NCI-H446 treated with DMSO at 0.1 percent for 48 hours (cell line): ENCODE results near the gene SRM.
"Not testable (repeated sequence)": the region's sequence is repeated elsewhere in the genome, so short reads cannot be mapped to it uniquely, and the experiment has no call there.

Experiments used
- DNase-seq: peaks from one replicate; lab custom pipeline; 2025; lab: John Stamatoyannopoulos, UW

SRM gene

DNA sequence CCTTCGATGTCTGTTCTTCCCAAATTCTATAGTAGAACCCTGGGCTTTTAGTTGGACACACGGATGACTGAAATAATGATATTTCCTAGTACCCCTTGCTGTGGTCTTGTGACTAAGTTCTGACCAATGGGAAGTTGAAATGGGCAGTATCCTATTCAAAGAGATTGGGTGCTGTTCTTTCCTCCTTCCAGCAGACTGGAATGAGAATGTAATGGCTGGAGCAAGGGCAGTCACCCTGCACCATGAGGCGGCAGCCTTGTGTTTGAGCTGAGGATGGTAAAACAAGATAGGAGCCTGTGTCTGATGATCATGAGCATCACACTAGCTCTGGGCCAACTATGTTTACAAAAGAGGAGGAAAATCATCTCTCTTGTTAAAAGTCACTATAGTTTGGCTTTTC, 5.1 kb upstream of the SRM start:
- no peak for DNase-seq

DNA sequence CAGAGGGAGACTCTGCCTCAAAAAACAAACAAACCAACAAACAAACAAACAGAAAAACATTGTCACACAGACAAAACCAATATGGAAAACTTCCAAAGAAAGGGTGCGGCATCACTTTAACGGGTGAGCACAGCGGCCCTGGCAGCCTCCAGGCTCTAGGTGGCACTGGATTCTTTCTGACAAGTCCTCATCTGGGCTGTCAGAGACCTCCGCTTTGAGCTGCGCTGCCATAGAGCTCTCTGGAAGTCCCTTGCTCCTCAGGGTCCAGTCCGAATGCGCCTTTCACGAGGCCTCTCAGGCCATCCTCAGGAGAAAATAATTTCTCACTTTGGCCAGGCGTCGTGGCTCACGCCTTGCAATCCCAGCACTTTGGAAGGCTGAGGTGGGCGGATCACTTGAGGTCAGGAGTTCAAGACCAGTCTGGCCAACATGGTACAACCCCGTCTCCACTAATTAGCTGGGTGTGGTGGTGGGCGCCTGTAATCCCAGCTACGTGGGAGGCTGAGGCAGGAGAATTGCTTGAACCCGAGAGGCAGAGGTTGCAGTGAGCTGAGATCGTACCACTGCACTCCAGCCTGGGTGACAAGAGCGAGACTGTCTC, 4.2 kb upstream of the SRM start:
- DNase-seq = not testable (repeated sequence)

DNA sequence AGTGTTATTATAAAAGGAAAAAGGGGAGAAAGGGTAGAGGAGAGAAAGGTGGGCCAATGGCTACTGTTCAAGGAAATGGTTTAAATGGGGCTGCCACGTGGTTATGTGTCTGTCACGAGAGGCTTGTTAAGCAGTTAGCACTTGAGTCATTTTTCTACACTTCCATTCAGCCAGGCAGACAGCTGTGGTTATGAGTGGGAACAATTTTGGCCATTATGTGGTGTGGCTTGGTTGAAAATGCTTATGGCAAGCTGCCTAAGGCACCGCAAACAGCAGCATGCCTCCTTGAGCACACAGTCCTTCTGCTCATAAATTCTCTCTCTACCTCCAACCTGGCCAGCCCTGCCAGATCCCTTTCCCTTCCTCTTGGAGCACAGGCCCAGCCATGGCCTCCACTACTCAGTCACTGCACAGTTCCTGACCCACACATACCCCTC, 3.2 kb upstream of the SRM start:
- DNase-seq = peak; percentile 11

DNA sequence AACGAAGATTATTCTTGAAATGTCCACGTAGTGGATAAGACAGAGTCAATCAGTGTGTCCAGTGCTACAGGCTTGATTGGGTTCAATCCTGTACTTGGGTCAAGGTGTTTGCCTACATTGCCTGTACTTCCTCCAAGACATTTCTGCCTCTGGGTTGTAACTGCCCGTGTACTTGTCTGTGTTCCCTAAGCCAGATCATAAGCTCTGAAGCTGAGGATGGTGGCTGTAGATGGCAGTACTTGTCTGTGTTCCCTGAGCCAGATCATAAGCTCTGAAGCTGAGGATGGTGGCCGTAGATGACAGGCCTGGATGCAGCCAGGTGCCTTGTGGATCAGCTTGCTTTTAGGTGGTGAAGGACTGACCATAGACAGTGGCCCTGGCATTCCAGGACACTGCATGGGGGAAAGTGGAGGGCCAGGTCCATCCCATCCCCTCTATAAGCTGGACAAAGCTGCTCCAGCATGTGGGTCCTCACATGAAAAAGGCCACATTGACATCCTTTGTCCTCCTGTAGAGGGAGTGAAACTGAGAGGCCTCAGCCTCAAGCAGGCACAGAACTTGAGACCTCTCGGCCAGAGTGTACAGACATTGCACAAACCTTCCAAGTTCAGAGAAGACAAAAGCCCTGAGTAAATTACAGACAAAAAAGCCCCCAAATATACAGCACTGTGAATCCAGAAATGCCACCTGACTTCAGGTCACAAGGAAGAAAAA, 2.0 kb upstream of the SRM start:
- no peak for DNase-seq

DNA sequence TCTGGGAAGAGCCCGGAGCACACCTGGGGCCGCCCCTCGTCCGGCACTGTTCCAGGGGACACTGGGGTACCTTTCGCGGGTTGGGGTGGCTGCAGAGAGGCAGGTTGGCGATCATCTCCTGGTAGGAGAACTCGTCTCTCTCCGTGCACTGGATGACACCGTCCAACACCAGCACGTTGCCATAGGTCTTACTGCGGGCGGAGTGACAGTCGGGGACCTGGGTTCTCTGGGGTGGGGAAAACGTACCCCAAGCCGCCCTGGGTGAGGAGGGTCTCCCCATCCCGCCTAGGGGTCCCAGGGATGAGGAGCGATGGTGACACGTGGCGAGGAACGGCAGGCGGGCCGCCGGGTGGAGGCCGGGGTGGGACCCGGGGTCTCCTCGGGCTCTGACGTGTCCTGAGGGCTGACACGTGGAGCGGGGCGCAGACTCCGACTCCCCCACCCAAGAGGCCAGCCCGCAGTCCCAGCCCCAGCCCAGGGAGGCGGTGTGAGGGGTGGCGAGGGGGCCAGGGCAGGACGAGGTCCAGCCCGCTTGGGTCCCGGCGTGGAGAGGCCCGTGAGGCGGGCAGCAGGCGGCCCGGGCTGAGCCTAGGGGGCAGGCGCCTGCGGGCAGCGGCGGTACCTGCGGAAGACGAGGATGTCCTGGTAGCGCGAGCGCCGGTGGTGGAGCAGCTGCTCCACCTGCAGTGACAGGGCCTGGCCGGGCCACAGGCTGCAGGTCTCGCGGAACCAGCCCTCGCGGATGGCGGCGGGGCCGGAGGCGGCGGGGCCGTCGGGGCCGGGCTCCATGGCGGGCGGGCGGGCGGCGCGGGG, 457 bp downstream of the SRM start:
- no peak for DNase-seq

DNA sequence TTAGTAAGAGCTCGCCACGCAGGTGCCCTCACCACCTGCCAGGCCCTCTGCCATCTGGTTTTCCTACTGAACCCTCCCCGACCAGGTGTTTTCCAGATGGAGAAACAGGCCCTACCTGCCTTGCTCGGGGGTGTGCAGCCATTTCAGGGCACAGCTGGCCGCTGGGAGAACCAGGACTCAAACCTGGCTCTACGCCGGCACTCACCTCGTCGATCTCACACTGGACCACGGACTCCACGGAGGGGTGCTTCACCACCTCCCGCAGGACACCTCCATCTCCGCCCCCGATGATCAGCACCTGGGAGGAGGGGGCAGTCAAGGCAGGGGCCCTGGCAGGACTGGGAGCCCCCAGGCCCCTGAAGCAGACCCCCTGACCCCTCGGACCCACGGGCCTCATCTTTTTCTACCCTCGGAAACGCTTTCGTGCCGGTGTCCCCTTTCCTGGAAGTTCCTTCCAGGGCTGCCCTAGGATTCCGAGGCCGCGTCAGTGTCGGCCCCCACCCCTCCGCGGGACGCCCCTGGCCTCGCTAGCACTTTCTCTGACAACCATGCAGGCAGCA, 1.1 kb downstream of the SRM start:
- DNase-seq = no peak

DNA sequence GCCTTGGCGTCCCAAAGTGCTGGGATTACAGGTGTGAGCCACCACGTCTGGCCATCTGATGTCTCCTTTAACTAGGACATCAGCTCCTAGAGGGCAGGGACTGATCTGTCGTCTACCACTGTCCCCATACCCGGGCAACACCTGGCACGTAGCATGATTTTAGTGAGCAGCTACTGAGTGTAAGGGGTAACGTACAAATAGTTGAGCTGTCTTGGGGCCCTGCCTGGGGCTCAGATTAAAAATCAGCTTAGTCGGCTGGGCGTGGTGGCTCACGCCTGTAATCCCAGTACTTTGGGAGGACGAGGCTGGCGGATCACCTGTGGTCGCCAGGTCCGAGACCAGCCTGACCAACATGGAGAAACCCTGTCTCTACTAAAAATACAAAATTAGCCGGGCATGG, 1.8 kb downstream of the SRM start:
- no peak for DNase-seq

DNA sequence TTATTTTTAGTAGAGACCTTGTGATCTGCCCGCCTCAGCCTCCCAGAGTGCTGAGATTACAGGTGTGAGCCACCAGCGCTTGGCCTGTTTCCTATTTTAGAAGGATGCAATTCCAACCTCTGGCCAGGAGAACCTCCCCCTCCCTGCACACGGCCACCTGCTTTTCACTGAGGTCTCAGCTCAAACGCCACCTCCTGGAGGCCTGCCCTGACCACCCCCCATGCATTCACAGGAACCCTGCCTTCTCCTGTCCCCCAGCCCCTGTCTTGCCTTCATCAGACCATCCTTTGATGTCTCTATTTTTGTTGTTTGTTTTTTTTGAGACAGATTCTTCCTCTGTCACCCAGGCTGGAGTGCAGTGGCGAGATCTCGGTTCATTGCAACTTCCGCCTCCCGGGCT, 2.3 kb downstream of the SRM start:
- no peak for DNase-seq

DNA sequence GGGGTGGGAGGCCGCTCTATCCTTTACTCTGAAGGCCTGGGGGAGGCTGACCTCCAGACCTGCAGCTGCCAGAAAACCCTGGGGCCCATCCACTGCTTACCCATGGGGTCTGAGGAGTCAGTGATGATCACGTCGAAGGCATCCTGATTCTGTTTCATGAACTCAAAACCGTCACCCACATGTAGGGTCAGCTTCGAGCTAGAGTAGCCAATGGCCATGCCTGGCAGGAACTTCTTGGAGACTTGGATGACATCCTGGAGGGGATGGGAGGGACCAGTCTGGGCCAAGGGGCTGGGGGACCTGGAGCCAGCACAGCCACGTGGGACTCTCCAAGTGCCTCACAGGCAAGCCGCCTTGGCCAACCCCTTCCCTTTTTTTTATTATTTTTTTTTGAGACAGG, 3.3 kb downstream of the SRM start:
- DNase-seq = no peak

DNA sequence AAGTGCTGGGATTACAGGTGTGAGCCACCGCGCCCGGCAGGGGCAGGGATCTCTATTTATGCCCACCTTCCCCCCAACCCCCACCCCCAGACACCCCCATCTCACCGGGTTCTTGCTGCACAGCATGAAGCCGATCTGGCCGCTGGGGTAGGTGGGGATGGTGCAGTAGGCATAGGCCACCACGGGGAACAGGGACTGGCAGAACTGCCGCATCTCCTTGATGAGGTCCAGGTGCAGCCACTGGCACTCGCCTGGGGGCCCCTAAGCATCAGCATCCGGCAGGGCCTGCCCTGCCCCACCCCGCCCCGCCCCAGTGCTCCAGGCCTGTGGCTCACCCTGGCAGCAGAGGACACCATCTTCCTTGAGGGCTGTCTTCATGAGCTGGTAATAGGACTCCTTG, 4.1 kb downstream of the SRM start:
- DNase-seq = no peak

DNA sequence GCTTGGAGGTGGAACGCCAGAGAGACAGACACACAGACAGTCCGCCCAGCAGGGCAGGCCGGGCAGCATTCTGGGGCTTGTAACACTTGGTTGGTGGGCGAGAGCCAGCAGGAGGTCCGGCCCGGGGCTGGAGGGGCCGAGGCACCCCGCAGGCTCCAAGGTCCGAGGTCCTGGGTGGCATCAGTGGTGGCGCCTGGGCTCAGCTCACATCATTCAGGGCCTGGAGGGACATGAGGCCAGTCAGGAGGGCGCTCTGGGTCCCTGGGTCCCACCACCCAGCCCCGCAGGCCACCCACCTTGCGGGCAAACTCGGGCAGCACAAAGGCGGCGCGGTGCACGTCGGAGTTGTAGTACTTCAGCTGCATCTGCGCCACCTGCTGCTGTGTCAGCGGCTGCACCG, 5.2 kb downstream of the SRM start:
- DNase-seq = no peak

DNA sequence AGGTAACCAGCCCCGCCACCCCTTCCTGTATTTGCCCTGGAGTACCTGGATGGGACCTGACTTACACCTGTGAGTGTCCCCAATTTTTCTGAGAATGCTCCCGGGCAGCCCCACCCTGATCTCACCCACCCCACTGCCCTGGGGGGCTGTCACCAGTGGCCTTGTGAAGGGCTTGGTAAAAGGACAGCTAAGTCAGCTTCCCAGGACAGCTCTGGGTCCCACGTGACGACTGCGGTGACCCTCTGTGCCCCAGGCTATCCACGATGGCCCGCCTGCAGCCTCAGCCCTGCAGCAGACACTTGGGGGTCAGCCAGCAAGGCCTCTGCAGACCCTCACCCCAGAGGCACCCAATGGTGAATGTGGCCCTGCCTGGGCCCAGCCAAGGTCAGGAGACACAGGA, 5.6 kb downstream of the SRM start:
- DNase-seq = no peak

DNA sequence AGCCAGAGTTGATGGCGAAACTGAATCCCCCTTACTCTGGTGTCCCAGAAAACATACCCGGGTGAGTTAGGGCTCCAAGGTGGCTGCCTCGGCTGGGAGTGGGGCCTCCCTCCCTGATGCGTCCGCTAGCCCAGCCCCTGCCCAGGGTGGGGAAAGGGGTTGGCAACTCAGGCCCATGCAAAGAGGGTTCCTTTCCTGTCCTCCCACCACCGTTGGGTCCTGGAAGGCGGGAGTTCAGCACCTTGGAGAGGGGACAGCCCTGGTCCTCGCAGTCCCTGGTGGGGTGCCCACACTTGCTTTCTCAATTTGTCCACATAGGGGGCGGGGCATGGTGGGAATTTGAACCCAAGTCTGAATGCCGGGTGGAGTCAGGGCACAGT, 6.1 kb downstream of the SRM start:
- DNase-seq = no peak

DNA sequence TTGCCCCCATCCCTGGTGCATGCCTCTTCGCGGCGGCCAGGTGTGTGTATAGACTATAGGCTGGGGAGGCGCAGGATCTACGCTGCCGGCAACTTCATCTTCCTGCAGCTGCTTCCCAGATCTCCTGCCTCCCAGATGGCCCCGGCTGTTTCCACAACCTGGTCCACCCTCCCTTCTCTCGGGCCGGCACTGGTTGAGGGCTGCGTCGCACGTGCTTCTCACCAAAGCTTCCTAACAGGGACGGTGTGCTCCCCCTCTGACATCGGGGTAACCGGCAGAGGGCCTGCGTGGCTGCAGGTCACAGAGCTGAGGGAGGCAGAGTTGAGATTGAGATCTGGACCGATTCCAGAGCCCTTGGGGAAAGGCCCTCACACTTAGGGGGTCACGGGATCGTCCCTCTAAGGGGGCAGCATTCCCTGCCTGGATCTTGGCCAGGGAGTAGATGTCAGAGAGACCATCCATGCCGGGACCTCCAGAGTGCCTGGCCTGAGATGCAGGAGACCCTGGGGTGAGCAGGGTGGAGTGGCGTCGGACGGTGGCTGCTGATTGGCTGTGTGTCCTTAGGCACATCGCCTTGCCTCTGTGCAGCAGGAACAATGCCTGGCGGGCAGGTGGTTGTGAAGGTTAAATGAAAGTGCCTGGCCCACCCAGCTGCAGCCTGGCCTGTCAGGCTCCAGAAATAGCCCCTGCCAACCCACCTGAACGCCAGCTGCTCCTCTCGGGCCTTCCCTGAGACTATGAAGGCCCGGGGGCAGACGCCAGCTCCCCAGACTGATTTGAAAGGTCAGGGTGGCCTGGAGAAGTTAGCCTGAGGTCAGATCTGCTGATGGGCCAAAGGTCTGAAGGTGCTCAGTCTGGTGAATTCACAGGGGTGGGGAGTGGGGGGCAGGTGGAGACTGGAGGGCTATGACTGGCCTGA, 6.7 kb downstream of the SRM start:
- DNase-seq = no peak

DNA sequence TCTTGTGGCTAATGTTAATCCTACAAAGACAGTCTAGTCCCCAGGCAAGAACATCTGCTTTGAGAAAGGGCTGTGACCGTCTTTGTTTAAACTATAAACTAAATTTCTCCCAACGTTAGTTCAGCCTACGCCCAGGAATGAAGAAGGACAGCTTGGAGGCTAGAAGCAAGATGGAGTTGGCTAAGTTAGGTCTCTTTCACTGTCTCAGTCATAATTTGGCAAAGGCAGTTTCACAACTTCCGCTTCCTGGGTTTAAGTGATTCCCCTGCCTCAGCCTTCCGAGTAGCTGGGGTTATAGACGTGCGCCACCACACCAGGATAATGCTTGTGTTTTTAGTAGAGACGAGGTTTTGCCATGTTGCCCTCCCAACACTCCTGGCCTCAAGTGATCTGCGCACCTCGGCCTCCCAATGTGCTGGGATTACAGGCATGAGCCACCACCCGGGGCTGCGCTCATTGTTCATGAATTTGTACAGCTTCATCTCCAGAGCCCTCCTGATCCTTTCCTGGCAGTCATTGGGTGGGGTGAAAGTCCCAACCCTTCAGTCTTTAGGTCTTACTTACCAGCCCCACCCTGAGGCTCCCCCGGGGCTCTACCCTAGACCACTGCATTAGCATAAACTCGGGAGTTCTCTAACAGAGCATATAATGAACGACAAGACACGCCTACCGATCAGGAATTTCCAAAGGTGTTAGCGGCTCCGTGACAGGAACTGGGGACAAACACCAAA, 7.9 kb downstream of the SRM start:
- no peak for DNase-seq

DNA sequence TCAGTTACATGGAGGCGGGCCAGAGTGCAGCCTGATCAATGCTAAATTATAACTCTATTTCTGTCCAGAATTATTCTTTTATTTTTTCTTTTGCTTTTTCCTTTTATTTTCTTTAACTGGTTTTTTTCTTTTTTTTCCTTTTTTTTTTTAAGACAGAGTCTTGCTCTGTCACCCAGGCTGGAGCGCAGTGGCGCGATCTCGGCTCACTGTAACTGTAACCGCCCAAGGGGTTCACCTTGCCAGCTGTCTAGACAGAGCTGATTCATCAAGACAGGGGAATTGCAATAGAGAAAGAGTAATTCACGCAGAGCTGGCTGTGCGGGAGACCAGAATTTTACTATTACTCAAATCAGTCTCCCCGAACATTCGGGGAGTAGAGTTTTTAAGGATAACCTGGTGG, 8.7 kb downstream of the SRM start:
- DNase-seq = not testable (repeated sequence)

DNA sequence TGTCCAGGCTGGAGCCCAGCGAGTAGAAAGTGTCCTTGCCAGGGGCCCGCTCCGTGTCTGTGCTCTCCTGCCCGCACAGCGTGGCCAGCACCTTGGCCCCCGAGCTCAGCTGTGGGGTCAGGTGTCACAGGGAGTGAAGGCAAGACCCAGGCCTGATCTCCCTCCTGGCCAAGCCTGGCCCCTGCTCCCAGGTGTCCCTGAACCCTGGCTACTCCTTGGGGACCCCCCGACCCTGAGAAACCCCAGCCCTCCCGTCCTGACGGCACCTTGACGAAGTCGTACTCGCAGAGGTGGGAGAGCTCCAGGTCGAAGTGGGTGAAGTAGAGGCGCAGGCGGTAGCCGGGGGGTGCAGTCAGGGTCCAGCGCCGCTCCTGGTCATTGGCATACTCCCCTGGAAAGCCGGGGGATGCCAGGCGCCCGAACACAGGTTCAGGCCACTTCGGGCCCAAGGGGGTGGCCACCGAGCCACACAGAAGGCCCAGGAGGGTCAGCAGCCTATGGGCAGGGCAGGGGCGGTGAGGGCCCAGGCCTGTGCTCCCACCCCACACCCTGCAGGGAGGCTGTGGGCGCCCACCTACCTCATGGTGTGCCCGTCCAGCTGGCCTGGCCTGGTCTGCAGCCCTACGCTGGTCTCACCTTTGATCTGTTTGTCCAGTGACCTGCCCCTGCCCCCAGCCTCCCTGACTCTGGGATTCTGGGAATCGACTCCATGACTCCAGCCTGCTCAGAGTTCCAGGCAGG, 13.0 kb downstream of the SRM start, which contains the start of gene MASP2:
TSS of gene MASP2 (minus strand) at position 615 of the 741 bp plus-strand sequence. CDS start at position 583, 32 bp downstream.
- DNase-seq = no peak

DNA sequence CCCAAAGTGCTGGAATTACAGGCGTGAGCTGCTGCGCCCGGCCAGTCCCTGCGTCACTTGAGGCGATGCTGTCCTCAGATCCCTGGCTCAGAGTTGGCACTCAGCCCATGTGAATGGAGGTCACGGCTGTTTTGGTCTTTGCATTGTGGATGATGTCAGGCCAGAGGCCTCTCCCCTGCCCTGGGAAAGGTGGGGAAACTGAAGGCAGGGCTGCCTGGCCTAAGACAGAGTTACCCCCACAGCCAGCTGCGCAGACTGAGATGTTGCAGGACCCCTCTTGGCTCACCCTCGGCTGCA, 13.6 kb downstream of the SRM start:
- no peak for DNase-seq

DNA sequence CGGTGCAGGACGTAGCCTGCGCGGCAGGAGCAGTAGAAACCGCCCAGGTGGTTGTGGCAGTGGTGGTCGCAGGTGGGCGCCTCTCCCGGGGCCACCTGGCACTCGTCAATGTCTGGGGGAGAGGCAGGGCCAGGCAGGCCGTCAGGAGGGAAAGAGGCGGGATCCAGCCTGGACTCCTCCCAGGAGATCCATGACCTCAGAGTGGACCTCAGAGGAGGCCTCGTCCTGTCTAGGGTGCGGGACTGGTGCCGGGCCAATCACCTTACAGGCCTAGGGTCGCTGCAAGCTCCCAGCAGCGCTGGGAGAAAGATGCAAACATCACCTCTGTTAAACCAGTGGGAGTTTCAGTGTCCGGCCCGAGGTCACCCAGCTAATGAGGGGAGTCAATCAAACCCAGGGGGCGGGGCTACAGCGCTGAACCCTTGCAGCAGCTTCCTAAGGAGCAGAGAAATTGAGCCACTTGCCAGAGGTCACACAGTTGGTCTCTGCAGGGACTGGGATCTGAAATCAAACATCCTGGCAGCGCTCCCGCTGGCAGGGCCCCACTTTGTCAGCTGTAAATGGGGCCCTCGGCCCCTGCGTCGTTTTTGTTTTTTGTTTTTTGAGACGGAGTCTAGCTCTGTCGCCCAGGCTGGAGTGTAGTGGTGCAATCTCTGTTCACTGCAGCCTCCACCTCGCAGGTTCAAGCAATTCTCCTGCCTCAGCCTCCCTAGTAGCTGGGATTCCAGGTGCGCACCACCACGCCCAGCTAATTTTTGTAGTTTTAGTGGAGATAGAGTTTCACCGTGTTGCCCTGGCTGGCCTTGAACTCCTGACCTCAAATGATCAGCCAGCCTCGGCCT, 14.2 kb downstream of the SRM start:
- no peak for DNase-seq
